Right ventricle myocardium superior (tissue), 1 donor: Measurements from ENCODE around the gene TULP3. TPM values are rescaled to one million over a fixed set of nuclear protein-coding genes. Genes with fewer than 3 reads are reported as not detected.
"Not testable (repeated sequence)": the region's sequence is repeated elsewhere in the genome, so short reads cannot be mapped to it uniquely, and the experiment has no call there.

Experiments
- ATAC-seq: fragments of 200-7000 bp; cut with Tn5 transposase; one replicate; pipeline ENCODE4 v1.9.1; 2020; ENCODE audit warnings: mild to moderate bottlenecking; ENCODE audit not compliant: poor library complexity
- DNase-seq: peaks from one replicate; pipeline ENCODE4 v3.0.0-alpha.2; 2020
- intact Hi-C: fragments of 100-400 bp; cut with DNase I; formaldehyde crosslinking; loops from one replicate; pipeline ENCODE4 v1.11.2; 2022
- total RNA-seq: library from RNA; stranded (reverse); fragmentation: NEBNext Ultra II Directional; extraction: Animal tissue kit (Norgen Biotek cat#: 25700); gene quantifications from one replicate; pipeline ENCODE4 v1.2.1, GENCODE V29; 2021
- donor health status: DM: no; HTN: yes; CAD: no; lungs with severe emphysema.

The TULP3 gene
- total RNA-seq, 1 donor from 2014 or later, result 4.6 TPM

DNA sequence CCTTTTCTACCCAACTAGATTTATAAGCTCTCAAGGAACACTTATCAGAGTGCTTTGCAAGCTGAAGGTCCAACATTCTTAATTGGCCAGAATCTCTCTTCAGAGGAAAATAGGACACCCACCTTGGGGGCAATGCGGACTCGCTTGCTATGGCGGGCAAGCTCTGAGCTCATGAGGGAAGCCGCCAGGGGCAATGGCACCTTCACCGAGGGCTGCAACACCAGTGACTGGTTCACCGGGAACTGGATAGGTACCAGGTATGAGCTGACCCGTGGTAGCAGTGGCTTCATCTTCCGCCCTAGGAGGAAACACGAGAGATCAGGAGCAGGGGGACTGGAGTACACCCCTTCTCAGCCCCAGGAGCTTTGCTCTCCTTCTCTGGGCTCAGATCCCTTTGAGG is 26.5 kb upstream of the TULP3 start:
- intact Hi-C loops, result no loop called here
- ATAC-seq, result no peak
- no peak for DNase-seq

DNA sequence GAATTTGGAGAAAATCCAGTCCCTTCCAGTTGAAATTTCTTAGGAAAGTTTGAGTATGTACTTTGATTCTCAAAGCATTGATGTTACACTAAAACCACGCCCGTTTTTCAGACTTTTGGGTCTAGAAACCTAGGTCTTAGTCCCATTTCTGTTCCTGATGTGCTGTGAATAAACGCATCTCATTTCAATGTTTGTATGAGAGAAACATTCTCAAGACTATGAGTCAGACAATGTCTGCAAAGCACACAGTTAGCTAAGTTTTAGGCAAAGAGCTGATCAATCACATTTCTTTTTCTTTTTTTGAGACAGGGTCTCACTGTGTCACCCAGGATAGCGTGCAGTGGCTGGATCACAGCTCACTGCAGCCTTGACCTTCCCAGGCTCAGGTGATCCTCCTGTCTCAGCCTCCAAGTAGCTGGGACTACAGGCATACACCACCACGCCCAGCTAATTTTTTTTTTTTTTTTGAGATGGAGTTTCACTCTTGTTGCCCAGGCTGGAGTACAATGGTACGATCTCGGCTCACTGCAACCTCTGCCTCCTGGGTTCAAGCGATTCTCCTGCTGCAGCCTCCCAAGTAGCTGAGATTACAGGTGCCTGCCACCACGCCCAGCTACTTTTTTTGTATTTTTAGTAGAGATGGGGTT is 21.6 kb upstream of the TULP3 start:
- peak; percentile 8 for DNase-seq
- intact Hi-C loops, ATAC-seq: not testable (repeated sequence)

DNA sequence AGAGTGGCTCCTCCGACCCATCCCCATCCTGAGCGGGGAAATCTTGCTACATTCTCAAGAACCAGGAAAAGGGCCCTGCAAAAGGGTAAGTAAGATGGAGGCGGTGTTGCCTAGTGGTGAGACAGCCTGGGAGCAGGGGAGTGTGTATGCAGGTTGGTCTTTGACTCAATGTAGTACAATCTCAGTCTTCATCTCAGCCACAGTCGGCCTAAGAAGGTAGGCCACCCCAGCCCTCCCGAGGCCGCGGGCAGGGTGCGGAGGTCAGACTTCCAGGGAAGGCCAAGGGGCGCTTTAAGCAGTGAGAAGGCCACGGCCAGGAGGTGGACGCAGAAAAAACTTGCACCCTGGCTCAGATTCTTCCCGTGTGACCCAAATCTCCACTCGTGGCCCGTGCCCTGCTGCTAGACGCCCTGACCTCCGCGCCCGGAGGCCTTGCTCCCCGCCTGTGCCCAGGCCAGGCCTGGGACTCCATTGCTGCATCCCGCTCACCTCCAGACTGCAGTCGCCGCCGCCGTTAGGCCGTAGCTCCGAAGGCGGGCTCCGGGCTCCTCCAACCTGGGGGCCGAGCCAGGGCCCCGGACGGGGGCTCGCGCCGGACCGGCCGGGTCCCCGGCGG is 14.2 kb upstream of the TULP3 start:
- ATAC-seq, result no peak
- intact Hi-C loops, result no loop called here

DNA sequence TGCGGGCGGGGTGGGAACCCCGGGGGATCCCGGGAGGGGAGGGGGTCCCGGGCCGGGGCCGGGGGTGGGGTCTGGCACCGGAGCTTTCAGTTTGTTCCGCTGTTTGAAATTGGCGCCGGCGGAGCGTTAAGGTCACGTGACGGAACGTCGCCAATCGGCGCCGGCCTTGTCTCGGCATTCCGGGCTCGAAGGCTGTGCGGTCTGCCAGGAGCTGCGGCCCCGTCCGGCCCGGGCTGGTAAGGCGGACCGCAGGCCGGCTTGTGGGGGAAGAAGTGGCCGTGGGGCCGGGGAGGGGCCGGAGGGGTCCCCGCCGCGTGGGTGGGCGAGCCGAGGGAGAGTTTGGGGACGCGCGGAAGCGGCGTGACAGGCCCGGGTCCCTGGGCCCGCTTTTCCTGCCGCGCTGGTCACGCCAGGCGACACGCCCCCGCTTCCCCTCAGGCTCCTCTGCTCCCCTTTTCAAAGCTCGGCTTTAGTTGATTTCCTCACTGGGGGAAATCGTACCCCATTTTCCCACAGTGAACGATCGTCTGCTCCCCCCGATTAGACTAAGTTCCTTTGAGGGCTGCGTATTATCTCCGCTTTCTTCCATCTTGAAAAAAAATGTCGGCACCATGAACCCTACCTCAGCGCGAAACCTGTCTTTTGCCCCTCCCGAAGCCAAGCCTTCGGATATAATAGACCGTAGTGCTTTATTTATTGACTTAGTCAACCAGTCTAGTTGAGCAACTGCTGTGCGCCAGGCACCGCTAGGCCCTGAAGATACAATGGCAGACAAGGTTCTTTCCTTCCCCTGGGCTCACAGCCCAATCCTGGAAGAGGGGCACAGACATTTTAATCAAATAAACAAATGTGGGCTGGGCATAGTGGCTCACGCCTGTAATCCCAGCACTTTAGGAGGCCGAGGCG is 13.4 kb upstream of the TULP3 start, which contains the start of the genes FOXM1 and RHNO1:
FOXM1 (minus strand) TSS at position 128 of the 906 bp plus-strand sequence. CDS start 2,696 bp downstream, outside the sequence.
RHNO1 (plus strand) TSS at position 177 of the 906 bp plus-strand sequence. CDS start 8,144 bp downstream, outside the sequence.
- intact Hi-C loops, result no loop called here
- peak; percentile 98 for ATAC-seq

More for the DNA sequence above, 14.2 kb upstream of the TULP3 start:
- DNase-seq, result peak; percentile 47

DNA sequence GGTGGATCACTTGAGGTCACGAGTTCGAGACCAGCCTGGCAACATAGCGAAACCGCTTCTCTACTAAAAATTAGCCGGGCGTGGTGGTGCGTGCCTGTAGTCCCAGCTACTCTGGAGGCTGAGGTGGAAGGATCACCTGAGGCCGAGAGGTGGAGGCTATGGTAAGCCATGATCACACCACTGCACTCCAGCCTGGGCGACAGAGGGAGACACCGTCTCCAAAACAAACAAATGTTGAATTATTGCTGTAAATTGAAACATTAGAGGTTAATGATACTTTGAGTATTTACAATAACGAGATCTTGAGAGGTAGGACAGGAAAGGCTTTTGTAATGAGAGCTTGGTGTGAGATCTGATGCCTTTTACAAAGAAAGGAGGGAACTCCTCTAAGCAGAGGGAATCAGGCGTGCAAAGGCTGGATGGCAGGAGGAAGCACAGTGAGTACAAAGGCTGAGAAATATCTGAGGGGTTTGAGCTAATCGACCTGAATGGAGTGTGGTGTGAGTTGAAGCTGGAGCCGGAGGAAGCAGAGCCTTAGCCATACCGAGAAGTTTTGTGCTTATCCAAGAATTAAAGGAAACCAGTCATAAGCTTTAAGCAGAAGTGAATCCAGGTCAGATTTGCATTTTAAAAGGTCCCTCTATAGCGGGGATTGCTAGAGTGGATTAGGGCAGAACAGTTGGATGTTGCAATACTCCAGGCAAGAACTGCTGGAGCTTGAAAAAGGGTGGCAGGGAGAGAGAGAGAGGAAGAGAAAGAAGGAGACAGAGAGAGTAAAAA is 12.5 kb upstream of the TULP3 start:
- peak; percentile 15 for ATAC-seq
- intact Hi-C loops, result no loop called here
- DNase-seq, result no peak

More for the DNA sequence above, 13.4 kb upstream of the TULP3 start, which contains the start of the genes FOXM1 and RHNO1:
- DNase-seq, result peak; percentile 95

DNA sequence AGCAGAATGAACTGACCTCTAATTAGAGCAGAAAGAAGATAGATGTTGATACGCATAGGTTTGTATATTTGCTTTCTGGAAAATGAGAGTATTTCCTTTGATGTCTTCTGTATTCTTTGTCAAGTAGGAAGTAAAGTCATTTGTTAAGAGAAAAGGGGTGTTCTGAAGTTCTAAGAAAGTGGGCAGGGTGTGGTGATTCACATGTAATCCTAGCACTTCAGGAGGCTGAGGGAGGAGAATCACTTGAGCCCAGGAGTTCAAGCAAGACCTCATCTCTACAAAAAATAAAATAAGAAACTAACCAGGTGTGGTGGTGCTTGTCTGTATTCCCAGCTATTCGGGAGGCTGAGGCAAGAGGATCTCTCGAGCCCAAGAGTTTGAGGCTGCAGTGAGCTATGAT is 10.8 kb upstream of the TULP3 start:
- no peak for DNase-seq
- intact Hi-C loops, result loop anchor here (10.0 kb wide), 1 partner anchor 65 kb away; no protein-coding TSS in a partner anchor

DNA sequence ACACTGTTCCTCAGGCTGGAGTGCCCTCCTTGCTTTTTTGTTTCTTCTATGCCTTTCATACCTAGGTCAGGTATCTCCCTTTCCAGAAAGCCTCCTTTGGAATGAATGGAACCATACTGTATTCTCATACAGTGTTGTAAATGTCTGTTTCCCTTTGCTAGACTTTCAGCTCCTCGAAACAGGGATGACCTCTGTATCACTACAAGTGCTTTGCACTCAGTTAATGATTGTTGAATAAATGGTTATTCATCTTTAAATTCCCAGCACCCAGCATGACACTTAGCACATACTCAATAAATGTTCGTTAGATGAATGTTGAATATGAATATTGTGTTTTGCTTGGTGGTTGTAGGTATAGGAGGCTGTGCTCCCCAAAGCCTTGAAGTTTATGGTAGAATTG is 5.9 kb upstream of the TULP3 start:
- intact Hi-C loops, result loop anchor here (2.0 to 10.0 kb wide), 2 partner anchors 60 to 148 kb away; no protein-coding TSS in a partner anchor
- ATAC-seq, result no peak
- no peak for DNase-seq

More for the DNA sequence above, 10.8 kb upstream of the TULP3 start:
- ATAC-seq, result no peak

DNA sequence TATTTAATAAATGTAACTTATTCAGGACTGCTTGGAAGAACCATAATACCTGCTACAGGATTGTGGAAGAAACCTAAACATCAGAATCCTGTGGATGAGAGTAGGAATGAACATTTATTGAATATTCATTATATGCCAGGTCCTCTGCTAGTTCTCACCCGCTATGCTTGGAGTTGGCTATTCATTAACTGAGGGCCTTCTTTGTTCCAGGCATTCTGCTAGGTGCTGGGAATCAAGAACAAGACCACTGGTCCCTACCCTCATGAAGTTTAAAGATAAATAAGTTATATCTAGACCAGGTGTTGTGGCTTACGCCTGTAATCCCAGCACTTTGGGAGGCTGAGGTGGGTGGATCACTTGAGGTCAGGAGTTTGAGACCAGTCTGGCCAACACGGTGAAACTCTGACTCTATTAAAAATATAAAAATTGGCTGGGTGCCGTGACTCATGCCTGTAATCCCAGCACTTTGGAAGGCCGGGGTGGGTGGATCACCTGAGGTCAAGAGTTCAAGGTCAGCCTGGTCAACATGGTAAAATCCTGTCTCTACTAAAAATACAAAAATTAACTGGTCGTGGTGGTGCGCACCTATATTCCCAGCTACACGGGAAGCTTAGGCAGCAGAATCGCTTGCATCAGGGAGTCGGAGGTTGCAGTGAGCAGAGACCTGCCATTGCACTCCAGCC is 3.8 kb upstream of the TULP3 start:
- intact Hi-C loops, result loop anchor here (10.0 kb wide), 1 partner anchor 58 kb away; no protein-coding TSS in a partner anchor
- no peak for DNase-seq

DNA sequence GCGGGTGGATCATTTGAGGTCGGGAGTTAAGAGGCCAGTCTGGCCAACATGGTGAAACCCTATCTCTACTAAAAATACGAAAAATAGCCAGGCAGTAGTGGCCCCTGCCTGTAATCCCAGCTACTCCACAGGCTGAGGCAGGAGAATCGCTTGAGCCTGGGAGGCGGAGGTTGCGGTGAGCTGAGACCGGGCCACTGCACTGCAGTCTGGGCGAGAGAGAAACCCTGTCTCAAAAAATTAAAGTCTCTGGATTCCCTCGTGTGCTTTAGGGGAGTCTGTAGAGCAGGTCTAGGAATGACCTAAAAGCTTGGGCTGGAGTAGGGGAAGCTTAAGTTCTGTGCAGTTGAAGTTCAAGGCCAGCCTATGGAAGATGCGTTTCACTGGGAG is 697 bp upstream of the TULP3 start:
- no peak for DNase-seq
- no peak for ATAC-seq
- intact Hi-C loops, result no loop called here

More for the DNA sequence above, 3.8 kb upstream of the TULP3 start:
- no peak for ATAC-seq

DNA sequence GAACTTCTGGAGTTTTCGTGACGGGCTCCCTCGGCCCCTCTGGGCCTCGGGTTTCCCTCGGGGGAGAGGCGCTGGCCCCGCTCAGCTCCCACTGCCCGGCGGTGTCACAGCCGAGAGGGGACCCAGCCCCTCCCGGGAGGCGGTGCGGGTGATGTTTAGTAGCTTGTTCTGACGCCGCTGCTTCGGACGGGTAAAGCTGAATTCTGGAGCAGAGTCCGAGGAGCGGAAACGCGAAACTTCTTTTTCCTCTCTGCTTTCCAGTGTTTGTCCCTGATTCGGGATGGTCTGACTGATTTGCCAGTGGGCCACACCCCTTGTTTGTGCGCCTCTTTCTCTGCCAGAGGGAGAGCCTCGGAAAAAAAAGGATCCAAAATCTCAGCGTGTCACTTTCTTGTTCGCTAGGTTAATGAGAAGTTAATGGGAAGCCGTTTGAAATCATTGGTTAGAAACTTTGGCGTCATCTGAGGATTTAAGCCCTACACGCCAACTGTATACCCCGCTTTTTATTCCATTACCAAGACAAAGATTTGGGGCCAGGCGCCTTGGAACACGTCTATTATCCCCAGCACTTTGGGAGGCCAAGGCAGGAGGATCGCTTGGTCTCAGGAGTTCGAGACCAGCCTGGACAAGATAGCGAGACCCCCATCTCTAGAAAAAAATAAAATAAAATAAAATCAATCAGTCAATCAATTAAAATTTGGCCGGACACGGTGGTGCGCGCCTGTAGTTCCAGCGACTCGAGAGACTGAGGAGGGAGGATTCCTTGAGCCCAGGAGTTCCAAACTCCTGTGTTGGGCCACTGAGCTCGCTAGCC is 756 bp downstream of the TULP3 start:
- ATAC-seq, result peak; percentile 45
- DNase-seq, result peak; percentile 71
- intact Hi-C loops, result no loop called here

DNA sequence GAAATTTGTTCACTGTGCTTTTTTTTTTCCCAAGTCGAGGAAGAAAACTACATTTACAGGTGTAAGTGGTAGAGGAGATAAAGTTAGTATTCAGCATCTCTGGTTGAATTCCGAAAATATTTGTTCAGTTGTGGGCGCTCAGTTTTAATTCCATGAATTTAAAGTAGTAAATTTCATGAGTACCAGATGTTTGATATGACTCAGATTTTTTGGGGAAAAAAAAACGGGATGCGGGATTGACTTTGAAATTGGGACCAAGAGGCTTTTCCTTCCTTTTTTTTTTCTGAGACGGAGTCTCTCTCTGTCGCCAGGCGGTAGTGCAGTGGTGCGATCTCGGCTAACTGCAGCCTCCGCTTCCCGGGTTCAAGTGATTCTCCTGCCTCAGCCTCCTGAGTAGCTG is 1.6 kb downstream of the TULP3 start:
- DNase-seq, result no peak
- ATAC-seq, result no peak
- intact Hi-C loops, result no loop called here

DNA sequence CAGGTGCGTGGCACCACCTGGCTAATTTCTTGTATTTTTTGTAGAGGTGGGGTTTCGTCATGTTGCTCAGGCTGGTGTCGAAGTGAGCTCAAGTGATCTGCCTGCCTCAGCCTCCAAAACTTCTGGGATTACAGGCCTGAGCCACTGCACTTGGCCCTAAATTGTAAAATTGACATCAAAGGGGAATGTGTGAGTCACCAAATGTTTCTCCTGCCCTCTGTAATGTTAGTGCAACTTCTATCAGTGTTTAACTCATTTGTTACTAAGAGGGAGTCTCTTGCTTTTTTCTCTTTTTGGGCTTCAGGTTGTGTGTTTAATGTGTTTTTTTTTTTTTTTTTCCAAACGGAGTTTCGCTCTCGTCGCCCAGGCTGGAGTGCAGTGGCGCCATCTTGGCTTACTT is 2.3 kb downstream of the TULP3 start:
- intact Hi-C loops, result no loop called here
- no peak for DNase-seq
- ATAC-seq, result no peak

DNA sequence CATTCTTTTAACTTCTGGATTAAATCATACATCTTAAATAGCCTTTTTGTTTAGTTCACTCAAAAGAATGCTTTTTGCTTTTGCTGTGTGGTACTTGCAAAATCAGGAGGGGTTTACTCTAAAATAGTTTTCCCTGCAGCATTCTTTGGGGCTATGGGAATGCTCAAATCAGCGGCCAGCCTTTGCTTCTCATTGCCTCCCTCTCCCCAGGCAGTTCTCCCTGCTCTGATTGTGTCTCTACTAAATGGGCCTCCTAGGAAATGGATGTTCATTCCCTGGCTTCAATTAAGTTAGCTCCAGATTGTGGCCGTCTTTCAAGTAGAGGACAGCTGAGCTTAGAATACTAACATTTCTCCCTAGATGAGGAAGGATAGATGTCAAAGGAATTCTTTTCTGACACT is 4.4 kb downstream of the TULP3 start:
- no peak for ATAC-seq
- intact Hi-C loops, result no loop called here
- no peak for DNase-seq

DNA sequence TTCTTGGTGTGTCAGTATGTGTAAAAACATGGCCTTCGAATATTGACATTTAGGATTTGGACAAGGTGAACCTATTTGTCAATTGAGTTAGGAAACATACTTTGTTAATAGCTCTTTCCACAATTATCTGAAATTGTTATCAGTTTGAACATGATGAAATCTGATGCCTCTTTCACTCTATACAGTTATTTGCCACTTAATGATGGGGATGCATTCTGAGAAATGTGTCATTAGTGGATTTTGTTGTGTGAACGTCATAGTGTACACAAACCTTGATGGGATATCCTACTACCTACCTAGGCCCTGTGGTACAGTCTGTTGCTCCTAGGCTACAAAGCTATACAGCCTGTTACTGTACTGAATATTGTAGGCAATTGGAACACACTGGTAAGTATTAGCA is 4.8 kb downstream of the TULP3 start:
- intact Hi-C loops, result no loop called here
- ATAC-seq, result no peak
- DNase-seq, result no peak

DNA sequence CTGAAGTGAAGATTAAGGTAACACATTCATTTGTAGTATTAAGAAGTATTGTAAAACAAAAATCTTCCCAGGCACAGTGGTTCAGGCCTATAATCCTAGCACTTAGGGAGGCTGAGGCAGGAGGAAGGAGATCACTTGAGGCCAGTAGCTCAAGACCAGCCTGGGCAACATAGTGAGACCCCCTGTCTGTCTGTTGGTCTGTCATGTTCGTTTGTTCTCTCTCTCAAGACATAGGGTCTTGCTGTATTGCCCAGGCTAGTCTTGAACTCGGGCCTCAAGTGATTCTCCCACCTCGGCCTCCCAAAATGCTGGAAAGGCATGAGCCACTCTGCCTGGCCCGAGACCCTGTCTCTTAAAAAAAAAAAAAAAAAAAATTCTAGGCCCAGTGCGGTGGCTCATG is 6.7 kb downstream of the TULP3 start:
- intact Hi-C loops, result no loop called here
- no peak for ATAC-seq
- no peak for DNase-seq

DNA sequence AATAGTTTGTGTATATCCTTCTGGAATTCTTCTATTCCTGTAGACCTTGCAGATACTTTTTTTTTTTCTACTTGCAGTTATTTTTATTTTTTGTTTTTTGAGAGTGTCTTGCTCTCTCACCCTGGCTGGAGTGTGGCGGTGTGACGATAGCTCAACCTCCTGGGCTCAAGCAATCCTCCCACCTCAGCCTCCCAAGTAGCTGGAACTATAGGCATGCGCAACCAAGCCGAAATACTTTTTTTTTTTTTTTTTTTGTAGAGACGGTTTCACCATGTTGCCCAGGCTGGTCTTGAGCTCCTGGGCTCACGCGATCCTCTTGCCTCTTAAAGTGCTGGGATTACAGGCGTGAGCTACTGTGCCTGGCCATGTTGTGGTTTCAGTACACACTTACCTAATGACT is 10.0 kb downstream of the TULP3 start:
- ATAC-seq (no peak), DNase-seq (no peak)
- intact Hi-C loops, result no loop called here

DNA sequence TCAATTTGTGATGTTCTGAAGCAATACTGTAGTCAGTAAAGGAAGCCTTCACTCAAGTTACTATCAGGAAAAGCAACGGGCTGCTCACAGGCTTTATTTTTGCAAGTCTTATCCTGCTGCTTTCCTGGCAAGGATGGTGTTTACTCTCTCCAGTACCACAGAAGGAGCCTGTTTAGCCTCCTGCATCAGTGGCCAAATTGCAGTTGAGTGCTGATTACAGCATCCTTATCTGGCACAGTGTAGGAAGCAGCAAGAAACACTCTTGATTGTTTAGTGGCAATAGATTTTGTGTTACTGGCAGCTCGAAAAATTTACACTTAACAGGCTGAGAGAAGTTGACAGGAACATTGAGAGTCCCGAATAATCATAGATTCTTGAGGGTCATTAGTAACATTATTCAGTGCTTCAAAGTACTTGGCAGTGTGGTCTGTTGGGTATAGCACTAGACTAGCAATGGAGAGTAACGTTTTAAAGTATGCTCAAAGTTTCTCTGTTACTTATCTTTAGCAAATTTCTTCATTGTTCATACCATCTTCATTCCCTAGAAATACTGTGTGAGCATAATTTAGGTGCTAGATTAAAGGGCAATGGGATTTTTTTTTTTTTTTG is 11.7 kb downstream of the TULP3 start:
- ATAC-seq, result peak; percentile 96
- intact Hi-C loops, result no loop called here
- DNase-seq, result no peak
